Sigmoid colon (tissue), 7 donors: ENCODE results near the gene CCL25. TPM values are rescaled to one million over a fixed set of nuclear protein-coding genes. Genes with fewer than 3 reads are reported as not detected.

ENCODE experiments used
- DNase-seq: peaks from one replicate; pipeline ENCODE4 v3.0.0-alpha.2; 2019
- H3K27ac ChIP-seq, 4 donors: fragments of 200-600 bp; sonication (generic); one replicate each; pipeline ENCODE4 v1.5.1; 2016 to 2019; ENCODE audit warnings: mild to moderate bottlenecking in 1 of 4
- H3K27me3 ChIP-seq, 3 donors: fragments of 200-600 bp; sonication (generic); one replicate each; pipeline ENCODE4 v1.5.1; 2019; ENCODE audit warnings: mild to moderate bottlenecking in 1 of 3
- H3K36me3 ChIP-seq, 4 donors: fragments of 200-600 bp; sonication (generic); one replicate each; pipeline ENCODE4 v1.5.1; 2016 to 2019
- H3K4me1 ChIP-seq, 4 donors: fragments of 200-600 bp; sonication (generic); one replicate each; pipeline ENCODE4 v1.5.1; 2017 to 2019
- H3K4me3 ChIP-seq, 4 donors: fragments of 200-600 bp; sonication (generic); one replicate each; pipeline ENCODE4 v1.5.1; 2017 to 2019; ENCODE audit warnings: mild to moderate bottlenecking in 2 of 4, moderate library complexity in 1 of 4
- H3K9me3 ChIP-seq, 4 donors: fragments of 200-600 bp in 3 of 4; sonication (generic) in 3 of 4; one replicate each; pipeline versions ENCODE4 v1.5.1 to v1.6.1; 2013 to 2019
- CTCF ChIP-seq, 4 experiments: fragments of 450-650 bp in 3 of 4; fragments of 200-600 bp in 1 of 4; IDR thresholded peaks; one replicate each; pipeline ENCODE4 v1.5.1; 2016 to 2019; ENCODE audit warnings: antibody characterized with exemption in 4 of 4, mild to moderate bottlenecking in 3 of 4, moderate library complexity in 2 of 4
- EP300 ChIP-seq, 4 donors: sonication (generic); formaldehyde crosslinking; IDR thresholded peaks; one replicate each; pipeline ENCODE4 v1.6.1; 2017; ENCODE audit warnings: antibody characterized with exemption in 4 of 4
- POLR2A ChIP-seq, 2 donors: fragments of 450-650 bp; IDR thresholded peaks; one replicate each; pipeline ENCODE4 v1.6.1; 2016; ENCODE audit warnings: antibody characterized with exemption in 2 of 2, mild to moderate bottlenecking in 2 of 2, moderate library complexity in 2 of 2
- POLR2AphosphoS5 ChIP-seq, 4 donors: sonication (generic); formaldehyde crosslinking; IDR thresholded peaks; one replicate each; pipeline ENCODE4 v1.6.1; 2017; ENCODE audit warnings: antibody characterized with exemption in 4 of 4
- WGBS, 2 donors: extraction: QIAGEN DNeasy Blood & Tissue Kit; methylation state at CpG; one replicate each; pipeline ENCODE4 v1.1.7; 2013; 5-methylcytosine and 5-hydroxymethylcytosine counted together
- intact Hi-C: fragments of 100-400 bp; cut with DNase I; formaldehyde crosslinking; loops from one replicate; pipeline ENCODE4 v1.15.1; 2023
- polyA plus RNA-seq, 3 donors: library from polyadenylated mRNA; stranded (reverse); fragments of 200-250 nt; gene quantifications; one replicate each; pipeline ENCODE4 v1.2.3, GENCODE V29; 2013
- total RNA-seq, 4 donors: library from RNA; depleted of rRNA; stranded (reverse); fragments of >200 nt; gene quantifications; one replicate each; pipeline ENCODE4 v1.1.0, GENCODE V29; 2016
- donor health status: healthy with polysubstance abuse.
- donor health status: Bipolar disorder and iron deficiency.
- donor health status: healthy.

Gene CCL25
- total and polyA plus RNA-seq, 7 donors: 0.17 TPM; not detected in 6

DNA sequence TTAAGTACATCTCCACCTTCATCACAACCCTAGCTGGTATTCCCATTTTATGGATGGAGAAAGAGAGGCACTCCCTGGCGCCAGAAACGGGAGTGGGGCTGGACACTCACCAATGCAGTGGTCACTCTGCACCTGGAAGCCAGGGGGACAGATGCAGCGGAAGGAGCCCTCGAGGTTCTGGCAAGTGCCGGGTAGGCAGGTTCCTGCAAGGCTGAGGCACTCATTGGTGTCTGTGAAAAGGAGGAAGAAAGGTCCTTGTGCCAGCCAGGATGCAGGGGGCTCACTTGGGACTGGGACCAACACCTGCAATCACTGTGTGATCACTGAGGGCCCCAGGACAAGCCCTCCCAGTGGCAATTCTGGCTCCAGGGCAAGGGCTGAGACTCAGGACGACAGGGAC lies 41.8 kb downstream of the CCL25 start:
- DNase-seq: no peak
- Histone ChIP-seq H3K36me3 (peaks cover 0 to 4% (median 0%) of the 10 kb centered on the region in 4 donors), H3K27me3 (no peaks in the 10 kb centered on the region), H3K4me1 (no peaks in the 10 kb centered on the region), H3K4me3 (no peak overlapping the region), H3K27ac (no peak overlapping the region), H3K9me3 (peaks cover 22 to 28% (median 25%) of the 10 kb centered on the region in 4 donors)
- TF ChIP-seq POLR2A (IDR thresholded peaks at IDR 0.05) (no peak), EP300 (IDR thresholded peaks at IDR 0.05) (no peak), CTCF (IDR thresholded peaks at IDR 0.05) (no peak), POLR2AphosphoS5 (IDR thresholded peaks at IDR 0.05) (no peak)
- WGBS, 2 donors: 81 to 84% methylated on average over 6 of the region's 6 CpGs
- intact Hi-C loops: no loop called here

DNA sequence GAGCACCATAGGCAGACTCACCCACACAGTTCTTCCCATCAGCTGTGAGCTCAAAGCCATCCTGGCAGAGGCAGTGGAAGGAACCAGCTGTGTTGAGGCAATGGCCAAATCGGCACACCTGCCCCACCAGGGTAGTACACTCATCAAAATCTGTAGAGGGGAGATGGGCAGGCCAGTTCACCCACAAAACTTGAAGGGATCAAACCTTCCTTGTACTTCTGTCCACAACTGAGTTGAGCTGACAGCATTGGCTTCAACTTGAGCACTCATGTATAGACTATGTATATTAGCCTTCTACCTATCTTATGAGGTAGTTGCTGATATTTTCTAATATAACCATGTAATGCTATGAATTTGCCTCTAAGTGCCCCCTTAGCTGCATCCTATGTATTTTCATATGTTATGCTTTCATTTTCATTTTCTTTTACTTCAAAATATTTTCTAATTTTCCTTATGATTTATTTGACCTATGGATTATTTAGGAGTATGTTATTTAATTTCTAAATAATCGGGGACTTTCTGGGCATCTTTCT lies 42.9 kb downstream of the CCL25 start:
- Histone ChIP-seq H3K4me1 (no peaks in the 10 kb centered on the region), H3K9me3 (peaks cover 22 to 28% (median 25%) of the 10 kb centered on the region in 4 donors), H3K36me3 (peaks cover 0 to 4% (median 0%) of the 10 kb centered on the region in 4 donors), H3K4me3 (no peak overlapping the region), H3K27me3 (no peaks in the 10 kb centered on the region), H3K27ac (no peak overlapping the region)
- TF ChIP-seq CTCF (IDR thresholded peaks at IDR 0.05) (no peak), POLR2AphosphoS5 (IDR thresholded peaks at IDR 0.05) (no peak), EP300 (IDR thresholded peaks at IDR 0.05) (no peak), POLR2A (IDR thresholded peaks at IDR 0.05) (no peak)
- WGBS, 2 donors: 72 to 80% methylated on average over 2 of the region's 2 CpGs
- intact Hi-C loops: no loop called here
- no peak for DNase-seq

DNA sequence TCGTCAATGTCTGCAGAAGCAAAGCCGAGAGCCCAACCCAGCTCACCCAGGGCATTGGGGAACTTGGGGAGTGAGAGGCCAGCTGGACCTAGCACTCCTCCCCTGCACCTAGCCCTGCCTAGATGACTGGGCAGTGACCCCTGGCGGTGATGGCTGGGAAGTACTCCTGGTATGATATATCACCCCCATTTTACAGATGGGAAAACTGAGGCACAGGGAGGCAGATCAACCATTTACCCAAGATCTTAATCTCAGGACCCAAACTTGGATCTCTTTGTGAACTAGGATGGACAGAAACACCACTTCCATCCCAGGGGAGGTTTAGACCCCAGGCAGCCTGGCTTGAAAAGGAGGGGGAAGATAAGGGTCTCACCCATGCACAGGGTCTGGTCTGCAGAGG lies 43.5 kb downstream of the CCL25 start:
- 94% methylated on average over 3 of the region's 3 CpGs for WGBS, 2 donors
- H3K36me3 ChIP-seq: peaks cover 0 to 4% (median 0%) of the 10 kb centered on the region in 4 donors
- no peak overlapping the region for H3K4me3 ChIP-seq
- TF ChIP-seq CTCF (IDR thresholded peaks at IDR 0.05) (no peak), POLR2A (IDR thresholded peaks at IDR 0.05) (no peak), EP300 (IDR thresholded peaks at IDR 0.05) (no peak), POLR2AphosphoS5 (IDR thresholded peaks at IDR 0.05) (no peak)
- no peaks in the 10 kb centered on the region for H3K27me3 ChIP-seq
- intact Hi-C loops: no loop called here
- DNase-seq: no peak
- H3K27ac ChIP-seq: no peak overlapping the region
- no peaks in the 10 kb centered on the region for H3K4me1 ChIP-seq
- H3K9me3 ChIP-seq: peaks cover 22 to 28% (median 25%) of the 10 kb centered on the region in 4 donors

- DNase-seq: no peak
- H3K27me3 ChIP-seq: peaks cover 0 to 3% (median 0%) of the 10 kb centered on the region in 3 donors
- H3K4me1 ChIP-seq: no peaks in the 10 kb centered on the region
- intact Hi-C loops: no loop called here
- TF ChIP-seq CTCF (IDR thresholded peaks at IDR 0.05) (no peak), POLR2AphosphoS5 (IDR thresholded peaks at IDR 0.05) (no peak), EP300 (IDR thresholded peaks at IDR 0.05) (no peak), POLR2A (IDR thresholded peaks at IDR 0.05) (no peak)
- H3K36me3 ChIP-seq: peaks cover 0 to 4% (median 0%) of the 10 kb centered on the region in 4 donors
- H3K9me3 ChIP-seq: peaks cover 22 to 28% (median 25%) of the 10 kb centered on the region in 4 donors
- WGBS, 2 donors: 89 to 91% methylated on average over 10 of the region's 10 CpGs
- H3K27ac ChIP-seq: no peak overlapping the region
- no peak overlapping the region for H3K4me3 ChIP-seq
Observed at GRCh38 chr19:8097198-8097597, 44.6 kb downstream of the CCL25 start.
